ENCODE results near the gene TMPRSS13.
"Not testable (repeated sequence)": the region's sequence is repeated elsewhere in the genome, so short reads cannot be mapped to it uniquely, and the experiment has no call there.

TMPRSS13 gene

GRCh38 chr11:117869604-117870003 is 59.6 kb downstream of the TMPRSS13 start:
- DNase-seq: no peak

GRCh38 chr11:117868815-117869561 is 60.2 kb downstream of the TMPRSS13 start:
- DNase-seq: no peak

GRCh38 chr11:117868088-117868487 is 61.1 kb downstream of the TMPRSS13 start:
- no peak for DNase-seq

GRCh38 chr11:117866526-117866925 is 62.7 kb downstream of the TMPRSS13 start:
- DNase-seq: no peak

GRCh38 chr11:117865546-117865945 is 63.7 kb downstream of the TMPRSS13 start:
- not testable (repeated sequence) for DNase-seq

- no peak for DNase-seq
Measured at GRCh38 chr11:117863383-117863782, 65.8 kb downstream of the TMPRSS13 start.

- no peak for DNase-seq
Measured at GRCh38 chr11:117862753-117863152, 66.4 kb downstream of the TMPRSS13 start.

GRCh38 chr11:117862019-117862725 is 67.0 kb downstream of the TMPRSS13 start:
- DNase-seq: peak; percentile 37

- no peak for DNase-seq
Measured at GRCh38 chr11:117861151-117862018, 67.8 kb downstream of the TMPRSS13 start.

- no peak for DNase-seq
Measured at GRCh38 chr11:117860139-117860538, 69.1 kb downstream of the TMPRSS13 start.

- no peak for DNase-seq
Measured at GRCh38 chr11:117859488-117860112, 69.6 kb downstream of the TMPRSS13 start.

GRCh38 chr11:117859061-117859460 is 70.1 kb downstream of the TMPRSS13 start:
- no peak for DNase-seq

GRCh38 chr11:117857734-117858414 is 71.3 kb downstream of the TMPRSS13 start:
- DNase-seq: no peak

- no peak for DNase-seq
Measured at GRCh38 chr11:117855912-117856651, 73.1 kb downstream of the TMPRSS13 start.

- DNase-seq: no peak
Measured at GRCh38 chr11:117855186-117855845, 73.9 kb downstream of the TMPRSS13 start.

- no peak for DNase-seq
Measured at GRCh38 chr11:117852309-117852708, 76.9 kb downstream of the TMPRSS13 start.

GRCh38 chr11:117851852-117852251 is 77.3 kb downstream of the TMPRSS13 start:
- no peak for DNase-seq

- peak; percentile 54 for DNase-seq
Measured at GRCh38 chr11:117851106-117851505, 78.1 kb downstream of the TMPRSS13 start.

All from inflammatory macrophage treated with lipopolysaccharide for 4 hours (primary cell).